Peyer's patch (tissue), 4 donors: ENCODE results near the gene TMEM176A.
"Not testable (repeated sequence)": the region's sequence is repeated elsewhere in the genome, so short reads cannot be mapped to it uniquely, and the experiment has no call there.

Source experiments
- CTCF ChIP-seq, 6 experiments: fragments of 450-650 bp in 4 of 6; fragments of 200-600 bp in 2 of 6; sonication (generic) in 1 of 6; IDR thresholded peaks; one replicate each; pipeline ENCODE4 v1.5.1; 2017 to 2019; ENCODE audit warnings: antibody characterized with exemption in 6 of 6, mild to moderate bottlenecking in 3 of 6, moderate library complexity in 1 of 6
- POLR2A ChIP-seq, 2 donors: fragments of 450-650 bp; IDR thresholded peaks; one replicate each; pipeline ENCODE4 v1.5.1; 2017; ENCODE audit warnings: antibody characterized with exemption in 2 of 2, mild to moderate bottlenecking in 2 of 2, moderate library complexity in 2 of 2

- not testable (repeated sequence) for TF ChIP-seq CTCF, POLR2A (IDR thresholded peaks at IDR 0.05)
These were observed 26.4 kb upstream of the TMEM176A start for GRCh38 chr7:150774131-150774530.
